Urinary bladder (tissue), 4 donors: Measurements from ENCODE around the gene HSD17B12. TPM values are rescaled to one million over a fixed set of nuclear protein-coding genes. Genes with fewer than 3 reads are reported as not detected.
"Not testable (repeated sequence)": the region's sequence is repeated elsewhere in the genome, so short reads cannot be mapped to it uniquely, and the experiment has no call there.

Experiments
- DNase-seq: peaks from one replicate; pipeline ENCODE4 v3.0.0-alpha.2; 2015; ENCODE audit errors: extremely low spot score
- H3K27ac ChIP-seq: one replicate; pipeline ENCODE4 v1.5.1; 2013; ENCODE audit warnings: low read depth, mild to moderate bottlenecking, moderate library complexity
- H3K36me3 ChIP-seq: one replicate; pipeline ENCODE4 v1.6.1; 2013; ENCODE audit warnings: mild to moderate bottlenecking, moderate library complexity; ENCODE audit not compliant: insufficient read depth
- H3K4me1 ChIP-seq: one replicate; pipeline ENCODE4 v1.6.1; 2013; ENCODE audit warnings: mild to moderate bottlenecking, moderate library complexity; ENCODE audit not compliant: insufficient read depth
- H3K4me3 ChIP-seq: one replicate; pipeline ENCODE4 v1.5.1; 2013; ENCODE audit warnings: low read depth, low read length
- WGBS: extraction: QIAGEN DNeasy Blood & Tissue Kit; methylation state at CpG from one replicate; pipeline ENCODE4 v1.1.7; 2013; 5-methylcytosine and 5-hydroxymethylcytosine counted together
- polyA plus RNA-seq: library from polyadenylated mRNA; stranded (reverse); fragments of 200-250 nt; gene quantifications from one replicate; pipeline ENCODE4 v1.2.3, GENCODE V29; 2013
- total RNA-seq: library from RNA; depleted of rRNA; stranded (reverse); fragments of >200 nt; gene quantifications from one replicate; pipeline ENCODE4 v1.2.3, GENCODE V29; 2014
- donor health status: healthy with polysubstance abuse.
- donor health status: healthy.

The HSD17B12 gene
- 99.3 TPM for total RNA-seq
- polyA plus RNA-seq, result 32.3 TPM

DNA sequence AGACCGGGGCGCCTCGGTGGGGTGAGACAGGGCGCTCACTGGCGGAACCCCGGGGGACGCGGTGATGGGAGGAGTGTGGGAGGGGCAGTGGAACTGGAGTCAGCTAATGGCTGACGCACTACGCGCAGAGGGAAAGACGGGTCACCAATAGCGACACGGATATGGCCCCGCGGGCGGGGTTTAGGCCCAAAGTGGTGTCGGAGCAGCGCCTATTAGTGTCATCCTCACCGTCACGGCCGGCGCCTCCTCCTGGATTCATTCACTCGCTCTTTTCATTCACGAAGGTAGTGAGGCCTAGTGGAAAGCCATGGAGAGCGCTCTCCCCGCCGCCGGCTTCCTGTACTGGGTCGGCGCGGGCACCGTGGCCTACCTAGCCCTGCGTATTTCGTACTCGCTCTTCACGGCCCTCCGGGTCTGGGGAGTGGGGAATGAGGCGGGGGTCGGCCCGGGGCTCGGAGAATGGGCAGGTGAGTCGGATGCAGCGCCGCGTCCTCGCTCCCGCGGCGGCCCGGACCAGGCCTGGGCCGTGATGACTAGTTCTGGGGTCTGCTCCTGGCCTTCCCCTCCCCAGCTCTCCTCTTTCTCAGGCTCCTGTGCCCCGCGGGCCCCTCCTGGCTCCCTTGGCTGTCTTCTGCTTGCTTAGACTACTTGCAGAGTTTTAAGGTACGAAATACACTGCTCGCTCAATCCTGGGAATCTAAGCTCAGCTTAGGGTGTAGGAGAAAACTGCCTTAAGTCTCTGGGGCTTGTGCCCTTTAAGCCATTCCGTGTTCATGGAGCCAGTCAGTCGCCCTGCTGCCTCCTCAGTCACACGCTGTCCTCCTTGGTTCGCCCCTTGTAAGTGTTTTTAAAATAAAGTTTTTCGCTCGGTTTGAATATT is at the start of gene HSD17B12:
HSD17B12 (plus strand) TSS at position 218 of the 880 bp plus-strand sequence; CDS start at position 308, 90 bp downstream.
- Histone ChIP-seq H3K4me1 (no peaks in the 10 kb centered on the region), H3K27ac (peak within 1 kb of the TSS; percentile 93), H3K36me3 (no peaks in the 10 kb centered on the region), H3K4me3 (peak within 1 kb of the TSS; percentile 71)
- DNase-seq, result peak; percentile 95
- under 1% methylated on average over 62 of the region's 62 CpGs for WGBS

GRCh38 chr11:43631732-43632131 is 48.8 kb upstream of the HSD17B12 start:
- Histone ChIP-seq H3K4me3 (no peak overlapping the region), H3K4me1 (no peaks in the 10 kb centered on the region), H3K36me3 (no peaks in the 10 kb centered on the region), H3K27ac (no peak overlapping the region)
- no peak for DNase-seq
- 23% methylated on average over 14 of the region's 14 CpGs for WGBS

- DNase-seq, result no peak
- no peak overlapping the region for H3K4me3 ChIP-seq
- H3K4me1 ChIP-seq, result no peaks in the 10 kb centered on the region
- no peak overlapping the region for H3K27ac ChIP-seq
- WGBS, result 18% methylated on average over 3 of the region's 3 CpGs
- no peaks in the 10 kb centered on the region for H3K36me3 ChIP-seq
These were observed 48.4 kb upstream of the HSD17B12 start for GRCh38 chr11:43632181-43632580.

GRCh38 chr11:43638717-43639116 is 41.8 kb upstream of the HSD17B12 start:
- DNase-seq, result no peak
- Histone ChIP-seq H3K4me1 (no peaks in the 10 kb centered on the region), H3K36me3 (no peaks in the 10 kb centered on the region), H3K4me3 (no peak overlapping the region), H3K27ac (no peak overlapping the region)
- 14% methylated on average over 3 of the region's 3 CpGs for WGBS

DNA sequence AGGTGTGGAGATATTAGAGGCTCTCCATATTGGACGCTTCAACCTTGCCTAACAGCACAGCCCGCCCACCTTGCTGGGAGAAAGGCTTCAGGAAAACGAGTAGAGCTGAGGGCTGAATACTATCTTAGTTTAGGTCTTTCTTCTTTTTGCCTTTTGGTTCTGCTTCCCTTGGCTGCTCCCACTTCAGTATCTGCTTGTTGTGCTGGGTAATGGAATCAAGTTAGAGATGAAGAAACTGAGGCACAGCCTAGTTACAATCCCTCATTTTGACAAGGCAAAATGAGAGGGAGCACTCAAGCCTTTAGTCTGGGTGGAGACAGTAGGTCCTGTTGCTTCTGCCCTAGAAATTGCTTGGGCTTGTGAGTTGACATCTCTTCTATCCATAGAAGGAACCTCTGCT is 41.3 kb upstream of the HSD17B12 start:
- no peak for DNase-seq
- WGBS, result 42% methylated on average over 3 of the region's 3 CpGs
- no peak overlapping the region for H3K4me3 ChIP-seq

GRCh38 chr11:43639920-43640319 is 40.6 kb upstream of the HSD17B12 start:
- Histone ChIP-seq H3K36me3 (no peaks in the 10 kb centered on the region), H3K4me1 (no peaks in the 10 kb centered on the region), H3K27ac (no peak overlapping the region), H3K4me3 (no peak overlapping the region)
- no peak for DNase-seq
- 71% methylated on average over 3 of the region's 3 CpGs for WGBS

More for the DNA sequence above, 41.3 kb upstream of the HSD17B12 start:
- H3K27ac ChIP-seq, result no peak overlapping the region
- H3K4me1 ChIP-seq, result no peaks in the 10 kb centered on the region
- no peaks in the 10 kb centered on the region for H3K36me3 ChIP-seq

DNA sequence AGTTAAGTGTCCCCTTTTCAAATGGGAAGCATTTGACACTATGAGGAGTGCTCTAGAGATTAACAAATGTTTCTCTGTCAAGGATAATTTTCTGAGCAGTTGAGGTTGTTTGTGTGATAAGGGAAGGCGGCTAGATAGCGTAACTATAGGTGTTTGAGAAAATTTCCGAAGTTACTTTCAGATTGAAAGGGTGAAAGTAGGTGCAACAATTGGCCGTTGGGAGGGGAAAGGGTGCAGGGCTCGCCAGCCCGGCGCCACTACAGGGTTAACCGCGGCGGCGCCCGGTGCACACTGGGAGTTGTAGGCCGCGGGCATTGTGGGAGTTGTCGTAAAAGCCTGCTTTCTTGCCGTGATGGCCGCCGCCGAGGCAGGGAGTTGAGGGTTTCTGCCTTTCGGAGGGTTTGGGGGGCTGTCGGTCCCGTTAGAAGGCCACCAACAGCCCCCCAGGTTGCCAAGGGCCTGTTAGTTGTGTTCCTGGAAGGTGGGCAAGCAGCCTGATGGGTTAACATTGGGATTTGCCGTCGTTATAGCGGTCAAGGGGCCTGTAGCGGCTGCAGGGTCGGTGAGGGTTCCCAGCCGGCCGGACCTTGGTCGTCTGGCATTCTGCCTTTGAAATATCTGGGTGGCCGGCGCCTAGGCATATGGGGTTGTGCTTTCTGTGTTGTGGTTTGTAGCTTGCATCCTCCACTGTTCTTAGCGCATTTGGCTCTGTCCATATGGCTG is 36.5 kb upstream of the HSD17B12 start:
- Histone ChIP-seq H3K36me3 (no peaks in the 10 kb centered on the region), H3K27ac (peak overlapping the region; percentile 27), H3K4me1 (no peaks in the 10 kb centered on the region), H3K4me3 (peak overlapping the region; percentile 81)
- under 1% methylated on average over 33 of the region's 33 CpGs for WGBS
- peak; percentile 65 for DNase-seq

DNA sequence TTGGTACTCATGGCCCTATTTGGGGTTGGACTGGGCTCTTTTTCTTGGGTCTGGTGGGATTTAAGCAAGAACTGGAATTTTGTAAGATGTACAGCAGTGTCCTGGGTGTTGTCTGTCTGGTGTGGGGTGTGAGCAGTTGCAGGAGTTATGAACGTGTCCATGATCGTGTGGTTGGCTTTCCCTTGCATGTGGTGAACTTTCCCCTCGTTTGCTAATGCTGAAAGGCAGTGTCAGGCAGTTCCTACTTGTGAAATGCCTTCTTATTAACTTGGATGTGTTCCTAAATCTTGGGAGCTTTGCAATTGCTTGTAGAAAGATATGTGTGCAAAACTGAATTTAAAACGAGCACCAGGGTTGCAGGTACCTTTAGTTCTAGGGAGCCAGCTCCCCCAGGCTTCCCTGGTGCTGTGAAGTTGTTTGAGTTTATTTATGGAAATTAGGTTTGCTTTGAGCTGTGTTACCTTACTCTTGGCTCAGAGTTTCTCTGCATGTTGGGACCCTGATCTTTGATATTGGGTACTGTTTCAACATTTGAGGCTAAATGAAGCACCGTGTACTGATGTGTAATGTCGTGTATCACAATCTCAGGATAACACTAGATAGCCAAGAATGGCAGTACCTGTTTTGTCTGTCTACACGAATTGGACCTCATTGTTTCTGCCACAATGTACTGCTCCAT is 35.8 kb upstream of the HSD17B12 start:
- WGBS, result 20% methylated on average over 7 of the region's 7 CpGs
- no peaks in the 10 kb centered on the region for H3K36me3 ChIP-seq
- DNase-seq, result no peak

DNA sequence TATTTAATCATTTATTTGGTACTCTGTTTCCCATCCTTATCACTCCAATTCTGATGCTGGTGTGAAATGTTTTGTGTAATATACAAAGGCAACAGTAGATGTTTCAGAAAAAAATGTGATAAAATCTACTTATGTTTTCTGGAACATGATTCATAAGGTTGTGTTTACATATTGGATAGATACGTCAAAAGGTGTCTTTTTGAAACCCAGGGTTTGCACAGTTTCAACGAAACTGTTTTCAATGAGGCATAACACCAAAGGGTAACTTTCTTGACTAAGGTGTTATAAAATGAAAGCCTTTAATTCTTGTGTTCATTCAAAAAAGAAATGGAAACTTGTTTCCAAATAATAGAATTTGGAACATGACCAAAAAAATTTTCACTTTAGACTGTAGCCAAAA is 33.8 kb upstream of the HSD17B12 start:
- 86% methylated on average over 2 of the region's 2 CpGs for WGBS
- DNase-seq, result no peak
- Histone ChIP-seq H3K27ac (no peak overlapping the region), H3K36me3 (no peaks in the 10 kb centered on the region), H3K4me3 (no peak overlapping the region), H3K4me1 (no peaks in the 10 kb centered on the region)

More for the DNA sequence above, 35.8 kb upstream of the HSD17B12 start:
- Histone ChIP-seq H3K4me3 (peak overlapping the region; percentile 81), H3K27ac (no peak overlapping the region), H3K4me1 (no peaks in the 10 kb centered on the region)

DNA sequence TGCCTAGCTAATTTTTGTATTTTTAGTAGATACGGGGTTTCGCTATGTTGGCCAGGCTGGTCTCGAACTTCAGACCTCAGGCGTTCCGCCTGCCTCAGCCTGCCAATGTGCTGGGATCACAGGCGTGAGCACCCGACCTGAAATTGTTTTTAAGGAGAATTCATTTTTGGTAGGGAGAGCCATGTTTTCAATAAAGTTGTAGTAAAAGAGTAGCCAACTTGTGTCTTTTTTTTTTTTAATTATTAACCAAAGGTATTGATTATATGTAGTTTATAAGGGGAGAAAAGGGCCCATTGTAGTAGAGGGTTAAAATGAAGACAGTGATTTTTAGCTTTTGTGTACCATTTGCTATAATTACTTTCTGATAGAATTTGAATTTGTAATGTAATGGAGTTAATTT is 31.6 kb upstream of the HSD17B12 start:
- no peak for DNase-seq
- WGBS, result 92% methylated on average over 7 of the region's 7 CpGs
- H3K36me3 ChIP-seq, result no peaks in the 10 kb centered on the region
- H3K4me1 ChIP-seq, result no peaks in the 10 kb centered on the region
- H3K27ac ChIP-seq, result no peak overlapping the region
- no peak overlapping the region for H3K4me3 ChIP-seq

DNA sequence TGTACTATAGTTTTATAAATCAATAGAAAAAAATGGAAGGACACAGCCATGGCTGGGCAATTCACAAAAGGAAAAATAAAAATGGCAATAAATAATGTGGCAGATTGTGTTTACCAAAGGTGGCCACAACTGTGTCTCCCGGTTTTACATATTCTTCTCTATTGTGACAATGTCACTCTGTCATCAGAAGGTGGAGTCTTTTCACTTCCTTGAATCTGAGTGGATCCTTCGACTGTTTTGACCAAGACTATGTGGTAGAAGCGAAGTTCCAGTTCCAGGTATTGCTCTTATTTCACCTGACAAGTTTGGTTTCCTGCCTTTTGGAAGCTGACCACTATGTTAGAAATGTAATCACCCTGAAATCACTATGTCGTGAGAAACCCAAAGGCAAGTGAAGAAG is 31.0 kb upstream of the HSD17B12 start:
- no peaks in the 10 kb centered on the region for H3K36me3 ChIP-seq
- DNase-seq, result no peak
- H3K27ac ChIP-seq, result no peak overlapping the region
- no peaks in the 10 kb centered on the region for H3K4me1 ChIP-seq
- 91% methylated on average over 4 of the region's 4 CpGs for WGBS
- H3K4me3 ChIP-seq, result no peak overlapping the region

DNA sequence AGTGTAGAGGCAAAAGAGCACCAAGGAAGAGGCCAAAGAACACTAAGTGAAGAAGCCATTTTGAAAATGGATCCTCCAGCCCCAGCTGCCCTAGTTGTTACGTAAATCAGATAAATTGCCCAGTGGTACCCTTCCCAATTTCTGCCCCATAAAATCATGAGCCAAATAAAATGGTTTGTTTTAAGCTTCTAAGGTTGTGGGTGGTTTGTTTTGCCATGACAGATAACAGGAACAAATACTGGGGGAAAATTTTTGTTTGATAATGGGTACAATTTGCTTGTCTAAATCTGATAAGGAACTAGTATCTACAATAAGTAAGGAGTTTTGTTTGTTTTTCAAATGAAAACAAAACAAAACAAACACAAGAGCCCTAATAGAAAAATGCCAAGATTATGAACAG is 30.6 kb upstream of the HSD17B12 start:
- 99% methylated on average over 1 of the region's 1 CpG for WGBS

GRCh38 chr11:43663018-43663417 is 17.5 kb upstream of the HSD17B12 start:
- H3K4me3 ChIP-seq, H3K27ac ChIP-seq, DNase-seq, H3K36me3 ChIP-seq, H3K4me1 ChIP-seq: not testable (repeated sequence)
- WGBS, result 82% methylated on average over 9 of the region's 9 CpGs

More for the DNA sequence above, 30.6 kb upstream of the HSD17B12 start:
- Histone ChIP-seq H3K27ac (no peak overlapping the region), H3K4me1 (no peaks in the 10 kb centered on the region), H3K4me3 (no peak overlapping the region), H3K36me3 (no peaks in the 10 kb centered on the region)
- DNase-seq, result no peak
